Osteoblast (primary cell): ENCODE results near the gene IGFBP5. TPM values are rescaled to one million over a fixed set of nuclear protein-coding genes. Genes with fewer than 3 reads are reported as not detected.

Source experiments
- DNase-seq: peaks from one replicate; pipeline ENCODE4 v3.0.0; 2011; ENCODE audit warnings: low spot score, mixed read lengths; ENCODE audit not compliant: insufficient read length; ENCODE audit errors: missing footprints
- H2AFZ ChIP-seq: 2 replicates; pipeline ENCODE4 v1.6.0; 2011; ENCODE audit warnings: mild to moderate bottlenecking, low read length
- H3K27ac ChIP-seq: 2 replicates; pipeline ENCODE4 v1.5.1; 2011; ENCODE audit warnings: mild to moderate bottlenecking, low read depth, low read length, moderate library complexity
- H3K27me3 ChIP-seq: 2 replicates; pipeline ENCODE4 v1.6.0; 2012; ENCODE audit warnings: mild to moderate bottlenecking, control low read depth, inconsistent platforms, low read length, moderate library complexity; ENCODE audit not compliant: insufficient read depth
- H3K36me3 ChIP-seq: 2 replicates; pipeline ENCODE4 v1.5.1; 2011; ENCODE audit warnings: mild to moderate bottlenecking, low read length, control low read depth, moderate library complexity; ENCODE audit not compliant: insufficient read depth
- H3K4me1 ChIP-seq: 2 replicates; pipeline ENCODE4 v1.5.1; 2011; ENCODE audit warnings: mild to moderate bottlenecking, low read length, control low read depth, moderate library complexity; ENCODE audit not compliant: insufficient read depth
- H3K4me2 ChIP-seq: 2 replicates; pipeline ENCODE4 v1.6.0; 2011; ENCODE audit warnings: mild to moderate bottlenecking, low read length; ENCODE audit not compliant: insufficient read depth
- H3K4me3 ChIP-seq: fragments of 200-600 bp; sonication (generic); 3 replicates; pipeline ENCODE4 v1.5.1; 2012; ENCODE audit warnings: mild to moderate bottlenecking, low read length, inconsistent platforms; ENCODE audit not compliant: insufficient read depth
- H3K79me2 ChIP-seq: 2 replicates; pipeline ENCODE4 v1.6.0; 2012; ENCODE audit warnings: mild to moderate bottlenecking, low read length, control low read depth, inconsistent platforms; ENCODE audit not compliant: insufficient read depth
- H3K9me3 ChIP-seq: 2 replicates; pipeline ENCODE4 v1.5.1; 2011; ENCODE audit warnings: low read depth, low read length, control low read depth
- H4K20me1 ChIP-seq: 2 replicates; pipeline ENCODE4 v1.6.0; 2012; ENCODE audit warnings: mild to moderate bottlenecking, low read length, control low read depth; ENCODE audit not compliant: insufficient read depth
- total RNA-seq: library from RNA; depleted of rRNA; stranded (reverse); fragments of >200 nt; gene quantifications from 2 replicates; pipeline ENCODE4 v1.2.3, GENCODE V29; 2012
- TF ChIP-seq, protein P1 (sequence below): IDR thresholded peaks from 2 replicates; pipeline ENCODE4 v1.5.1; 2011; ENCODE audit warnings: mild to moderate bottlenecking, low read depth, low read length, moderate library complexity; ENCODE audit errors: extremely low read depth

IGFBP5 gene
- total RNA-seq, 1 donor = 12.3 TPM

DNA sequence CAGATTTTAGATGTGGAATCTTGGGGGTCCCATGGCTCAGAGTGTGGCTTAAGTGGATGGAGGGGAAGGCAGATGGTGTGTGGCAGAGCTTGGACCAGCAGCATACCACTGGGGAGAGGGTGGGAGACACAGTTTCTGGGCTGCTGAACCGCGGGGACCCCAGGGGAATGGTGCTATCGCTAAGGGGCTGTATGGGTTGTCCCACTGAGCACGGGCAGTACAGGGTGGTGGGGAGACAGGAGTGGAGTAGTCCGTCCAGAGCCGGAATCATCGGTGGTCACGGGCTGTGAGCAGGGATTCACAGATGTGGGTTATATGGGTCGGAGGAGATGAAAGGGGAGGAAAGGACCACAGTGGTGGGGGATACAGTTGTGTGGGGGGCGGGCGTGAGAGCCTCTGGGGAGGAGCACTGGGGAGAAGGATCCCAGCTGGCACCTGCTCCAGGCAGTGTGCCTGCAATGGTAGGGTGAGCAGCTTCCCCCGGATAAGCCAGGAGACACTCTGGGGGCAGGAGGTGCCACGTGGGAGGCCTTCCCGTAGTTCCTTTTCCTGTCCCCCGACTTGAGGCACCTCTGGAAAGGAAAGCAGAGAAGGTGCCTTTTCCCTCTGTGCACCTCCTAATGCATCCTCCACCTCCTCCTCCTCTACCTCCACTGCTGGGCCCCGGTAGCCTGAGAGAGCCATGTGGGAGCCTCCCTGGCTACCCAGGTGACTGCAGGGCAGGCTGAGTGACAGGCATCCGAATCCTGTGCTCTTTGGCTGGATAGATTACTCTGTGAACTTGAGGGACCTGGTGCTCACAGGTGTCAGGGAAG, 24.9 kb downstream of the IGFBP5 start:
- H3K27ac ChIP-seq = no peak overlapping the region
- no peaks in the 10 kb centered on the region for H3K9me3 ChIP-seq
- H3K27me3 ChIP-seq = peaks cover 38% of the 10 kb centered on the region
- peaks cover 1% of the 10 kb centered on the region for H3K4me1 ChIP-seq
- H3K36me3 ChIP-seq = no peaks in the 10 kb centered on the region
- peak; percentile 10 for DNase-seq
- H2AFZ ChIP-seq = no peak overlapping the region
- H3K4me3 ChIP-seq = no peak overlapping the region
- TF ChIP-seq, protein P1, sequence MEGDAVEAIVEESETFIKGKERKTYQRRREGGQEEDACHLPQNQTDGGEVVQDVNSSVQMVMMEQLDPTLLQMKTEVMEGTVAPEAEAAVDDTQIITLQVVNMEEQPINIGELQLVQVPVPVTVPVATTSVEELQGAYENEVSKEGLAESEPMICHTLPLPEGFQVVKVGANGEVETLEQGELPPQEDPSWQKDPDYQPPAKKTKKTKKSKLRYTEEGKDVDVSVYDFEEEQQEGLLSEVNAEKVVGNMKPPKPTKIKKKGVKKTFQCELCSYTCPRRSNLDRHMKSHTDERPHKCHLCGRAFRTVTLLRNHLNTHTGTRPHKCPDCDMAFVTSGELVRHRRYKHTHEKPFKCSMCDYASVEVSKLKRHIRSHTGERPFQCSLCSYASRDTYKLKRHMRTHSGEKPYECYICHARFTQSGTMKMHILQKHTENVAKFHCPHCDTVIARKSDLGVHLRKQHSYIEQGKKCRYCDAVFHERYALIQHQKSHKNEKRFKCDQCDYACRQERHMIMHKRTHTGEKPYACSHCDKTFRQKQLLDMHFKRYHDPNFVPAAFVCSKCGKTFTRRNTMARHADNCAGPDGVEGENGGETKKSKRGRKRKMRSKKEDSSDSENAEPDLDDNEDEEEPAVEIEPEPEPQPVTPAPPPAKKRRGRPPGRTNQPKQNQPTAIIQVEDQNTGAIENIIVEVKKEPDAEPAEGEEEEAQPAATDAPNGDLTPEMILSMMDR = no peak
- no peaks in the 10 kb centered on the region for H3K79me2 ChIP-seq
- H4K20me1 ChIP-seq = no peaks in the 10 kb centered on the region
- H3K4me2 ChIP-seq = no peak overlapping the region

DNA sequence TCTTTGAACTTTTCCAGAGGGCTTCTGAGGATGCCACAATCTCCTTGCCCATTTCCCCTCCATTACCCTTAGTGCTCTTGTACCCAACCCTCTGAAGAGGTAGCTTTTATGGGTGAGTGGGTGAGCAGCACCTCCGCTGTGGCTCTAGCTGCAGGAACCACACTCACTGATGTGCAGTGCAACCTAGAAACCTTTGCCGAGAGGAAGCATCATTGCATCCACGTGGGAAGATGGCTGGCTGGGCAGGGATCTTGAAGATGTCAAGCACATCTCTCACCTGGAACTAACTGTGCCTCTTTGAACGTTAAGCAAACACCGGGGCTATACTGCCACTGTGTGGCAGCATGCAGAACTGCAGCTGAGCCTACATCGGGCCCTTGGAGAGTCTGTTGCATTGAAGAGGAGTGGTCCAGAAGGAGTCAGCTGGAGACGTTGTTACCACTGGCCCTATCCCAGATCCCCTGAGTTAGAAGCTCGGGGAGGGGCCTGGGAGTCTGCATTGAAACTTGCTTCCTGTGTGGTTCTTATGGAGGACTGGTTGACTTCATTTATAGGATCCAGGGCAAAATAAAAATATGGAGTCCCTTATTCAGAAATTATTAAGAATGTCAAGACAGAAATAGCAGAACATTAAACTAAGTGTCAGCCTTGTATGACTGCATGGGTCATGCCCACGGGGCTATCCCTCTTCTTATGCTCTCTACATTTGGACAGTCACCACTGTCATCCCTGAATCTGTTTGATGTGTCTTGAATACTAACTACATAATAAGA, 28.7 kb downstream of the IGFBP5 start:
- DNase-seq = peak; percentile 93

DNA sequence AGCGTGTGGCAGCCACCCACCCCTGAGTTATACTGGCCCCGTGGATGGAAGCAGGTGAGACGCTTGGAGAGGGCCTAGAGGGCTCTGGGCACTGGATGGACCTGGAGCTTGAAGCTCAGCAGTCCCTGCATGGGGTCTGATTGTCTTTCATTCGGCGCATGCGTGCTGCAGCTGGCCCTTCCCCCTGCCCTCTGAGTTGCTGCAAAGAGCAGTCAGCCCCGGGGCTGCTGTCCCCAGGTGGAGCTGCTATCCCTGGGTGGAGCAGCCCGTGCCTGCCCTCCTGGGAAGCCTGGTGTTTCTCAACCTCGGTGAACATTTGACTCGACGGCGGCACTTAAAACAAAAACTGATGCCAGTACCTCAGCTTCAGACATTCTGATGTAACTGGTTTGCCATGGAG, 29.6 kb downstream of the IGFBP5 start:
- TF ChIP-seq, protein P1 = no peak
- no peak overlapping the region for H3K4me2 ChIP-seq
- H2AFZ ChIP-seq = no peak overlapping the region

More for the DNA sequence above, 28.7 kb downstream of the IGFBP5 start:
- Histone ChIP-seq H2AFZ (no peak overlapping the region), H3K4me2 (no peak overlapping the region), H3K27ac (no peak overlapping the region), H3K36me3 (peaks cover 7% of the 10 kb centered on the region), H3K4me3 (no peak overlapping the region), H3K9me3 (no peaks in the 10 kb centered on the region), H3K27me3 (peaks cover 22% of the 10 kb centered on the region), H3K79me2 (no peaks in the 10 kb centered on the region), H3K4me1 (peaks cover 14% of the 10 kb centered on the region), H4K20me1 (no peaks in the 10 kb centered on the region)
- TF ChIP-seq, protein P1 = peak; percentile 99

DNA sequence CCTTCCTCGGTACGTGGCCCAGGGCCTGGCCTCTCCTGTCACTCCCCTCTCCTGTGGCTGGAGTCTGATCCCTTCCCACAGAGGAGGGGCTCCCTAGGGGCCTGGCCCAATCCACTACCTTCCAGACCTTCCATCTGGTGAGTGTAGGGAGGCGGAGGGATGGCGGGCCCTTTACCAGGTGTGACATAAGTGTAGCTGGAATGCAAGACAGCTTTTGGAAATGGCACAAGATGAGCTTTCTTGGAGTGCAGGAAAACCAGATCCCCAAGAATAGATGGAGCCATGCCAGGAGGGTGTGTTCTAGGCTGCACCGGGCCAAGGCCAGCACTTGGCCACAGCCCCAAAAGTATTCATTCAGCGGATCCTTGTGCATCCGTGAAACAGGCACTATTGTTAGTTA, 30.1 kb downstream of the IGFBP5 start:
- peak; percentile 79 for DNase-seq
- peaks cover 15% of the 10 kb centered on the region for H3K36me3 ChIP-seq
- no peaks in the 10 kb centered on the region for H3K79me2 ChIP-seq
- H4K20me1 ChIP-seq = no peaks in the 10 kb centered on the region
- H2AFZ ChIP-seq = no peak overlapping the region
- H3K4me2 ChIP-seq = no peak overlapping the region
- TF ChIP-seq, protein P1 = no peak
- H3K4me3 ChIP-seq = no peak overlapping the region
- no peaks in the 10 kb centered on the region for H3K9me3 ChIP-seq
- H3K27ac ChIP-seq = no peak overlapping the region
- peaks cover 14% of the 10 kb centered on the region for H3K4me1 ChIP-seq
- H3K27me3 ChIP-seq = peaks cover 9% of the 10 kb centered on the region

More for the DNA sequence above, 29.6 kb downstream of the IGFBP5 start:
- no peak for DNase-seq
- H3K27ac ChIP-seq = no peak overlapping the region
- no peaks in the 10 kb centered on the region for H4K20me1 ChIP-seq
- peaks cover 14% of the 10 kb centered on the region for H3K4me1 ChIP-seq
- peaks cover 14% of the 10 kb centered on the region for H3K27me3 ChIP-seq
- no peaks in the 10 kb centered on the region for H3K79me2 ChIP-seq
- peaks cover 12% of the 10 kb centered on the region for H3K36me3 ChIP-seq
- H3K4me3 ChIP-seq = no peak overlapping the region
- H3K9me3 ChIP-seq = no peaks in the 10 kb centered on the region
